ENCODE data around the gene OR8B4.
"Not testable (repeated sequence)": the region's sequence is repeated elsewhere in the genome, so short reads cannot be mapped to it uniquely, and the experiment has no call there.

OR8B4 gene

GRCh38 chr11:124405581-124405980 lies 19.1 kb downstream of the OR8B4 start:
- no peak overlapping the region for H3K4me3 ChIP-seq (ENCODE audit: low read depth, low read length)
- in situ Hi-C loops (cut with HindIII; ENCODE audit: low pct_ligation_motif_present, low sequenced_read_pairs) = loop anchor here (25.0 kb wide), 1 partner anchor 182 kb away; no protein-coding TSS in a partner anchor
- no peak for TF ChIP-seq CTCF (IDR thresholded peaks at IDR 0.05; ENCODE audit: low read depth, low read length, missing control alignments)
- no peaks in the 10 kb centered on the region for H3K27me3 ChIP-seq (replicated peaks)
- no peaks in the 10 kb centered on the region for H3K36me3 ChIP-seq (replicated peaks)
- no peak for DNase-seq
- no peak overlapping the region for H3K27ac ChIP-seq

- not testable (repeated sequence) for H3K27ac ChIP-seq; H3K4me3 ChIP-seq (ENCODE audit: low read depth, low read length); H3K27me3 ChIP-seq (replicated peaks); H3K36me3 ChIP-seq (replicated peaks); DNase-seq
- in situ Hi-C loops (cut with HindIII; ENCODE audit: low pct_ligation_motif_present, low sequenced_read_pairs) = loop anchor here (25.0 kb wide), 1 partner anchor 184 kb away; no protein-coding TSS in a partner anchor
Observed at GRCh38 chr11:124403186-124403585, 21.5 kb downstream of the OR8B4 start.

- TF ChIP-seq CTCF (IDR thresholded peaks at IDR 0.05; ENCODE audit: low read depth, low read length, missing control alignments) = peak; percentile 88
- in situ Hi-C loops (cut with HindIII; ENCODE audit: low pct_ligation_motif_present, low sequenced_read_pairs) = loop anchor here (25.0 kb wide), 1 partner anchor 185 kb away; no protein-coding TSS in a partner anchor
- Histone ChIP-seq H3K27ac (no peak overlapping the region), H3K27me3 (replicated peaks) (no peaks in the 10 kb centered on the region), H3K4me3 (ENCODE audit: low read depth, low read length) (no peak overlapping the region), H3K36me3 (replicated peaks) (no peaks in the 10 kb centered on the region)
- DNase-seq = peak; percentile 89
Observed at GRCh38 chr11:124402326-124402922, 22.2 kb downstream of the OR8B4 start.

- Histone ChIP-seq H3K4me3 (ENCODE audit: low read depth, low read length) (no peak within 1 kb of the TSS), H3K27me3 (replicated peaks) (no peaks in the 10 kb centered on the region), H3K36me3 (replicated peaks) (no peaks in the 10 kb centered on the region), H3K27ac (no peak within 1 kb of the TSS)
- no peak for DNase-seq
- in situ Hi-C loops (cut with HindIII; ENCODE audit: low pct_ligation_motif_present, low sequenced_read_pairs) = no loop called here
- no peak for TF ChIP-seq CTCF (IDR thresholded peaks at IDR 0.05; ENCODE audit: low read depth, low read length, missing control alignments)
Observed at GRCh38 chr11:124398924-124399323, 25.7 kb downstream of the OR8B4 start, which contains the start of gene OR8B3. Gene OR8B3, minus strand, starts transcription at chr11:124399024. Its CDS starts 1,673 bp downstream, at chr11:124397351.

GRCh38 chr11:124396847-124397246 lies 27.8 kb downstream of the OR8B4 start:
- in situ Hi-C loops (cut with HindIII; ENCODE audit: low pct_ligation_motif_present, low sequenced_read_pairs); H3K27ac ChIP-seq; H3K27me3 ChIP-seq (replicated peaks); H3K4me3 ChIP-seq (ENCODE audit: low read depth, low read length); DNase-seq; H3K36me3 ChIP-seq (replicated peaks): not testable (repeated sequence)

- in situ Hi-C loops (cut with HindIII; ENCODE audit: low pct_ligation_motif_present, low sequenced_read_pairs) = no loop called here
- H3K27ac ChIP-seq = no peak overlapping the region
- H3K4me3 ChIP-seq (ENCODE audit: low read depth, low read length) = no peak overlapping the region
- DNase-seq = peak; percentile 58
- TF ChIP-seq CTCF (IDR thresholded peaks at IDR 0.05; ENCODE audit: low read depth, low read length, missing control alignments) = no peak
- H3K36me3 ChIP-seq (replicated peaks) = no peaks in the 10 kb centered on the region
- no peaks in the 10 kb centered on the region for H3K27me3 ChIP-seq (replicated peaks)
Observed at GRCh38 chr11:124394408-124394807, 30.3 kb downstream of the OR8B4 start.

- in situ Hi-C loops (cut with HindIII; ENCODE audit: low pct_ligation_motif_present, low sequenced_read_pairs) = no loop called here
- no peak for TF ChIP-seq CTCF (IDR thresholded peaks at IDR 0.05; ENCODE audit: low read depth, low read length, missing control alignments)
- Histone ChIP-seq H3K27me3 (replicated peaks) (no peaks in the 10 kb centered on the region), H3K27ac (no peak within 1 kb of the TSS), H3K4me3 (ENCODE audit: low read depth, low read length) (no peak within 1 kb of the TSS), H3K36me3 (replicated peaks) (no peaks in the 10 kb centered on the region)
- no peak for DNase-seq
Observed at GRCh38 chr11:124384399-124384798, 40.3 kb downstream of the OR8B4 start, which contains the start of gene OR8B2. Gene OR8B2, minus strand, starts transcription at chr11:124384499. Its CDS starts 1,156 bp downstream, at chr11:124383343.

- H3K4me3 ChIP-seq (ENCODE audit: low read depth, low read length); DNase-seq; H3K36me3 ChIP-seq (replicated peaks); in situ Hi-C loops (cut with HindIII; ENCODE audit: low pct_ligation_motif_present, low sequenced_read_pairs); H3K27me3 ChIP-seq (replicated peaks); H3K27ac ChIP-seq: not testable (repeated sequence)
Observed at GRCh38 chr11:124382857-124383256, 41.8 kb downstream of the OR8B4 start.
